AG09319 (cell line): ENCODE results near the gene SLIT3.

Source experiments
- DNase-seq: peaks from one replicate; pipeline ENCODE4 v3.0.0-alpha.2; 2010; ENCODE audit warnings: low read depth; ENCODE audit errors: extremely low read depth
- CTCF ChIP-seq: IDR thresholded peaks from 2 replicates; pipeline ENCODE4 v1.5.1; 2011; ENCODE audit warnings: low read depth, mild to moderate bottlenecking, inconsistent platforms, low read length, moderate library complexity

Gene SLIT3

GRCh38 chr5:168885324-168886120, 415.4 kb downstream of the SLIT3 start:
- DNase-seq, result no peak
- no peak for TF ChIP-seq CTCF

GRCh38 chr5:168883991-168884390, 416.9 kb downstream of the SLIT3 start:
- no peak for DNase-seq

GRCh38 chr5:168883281-168883741, 417.6 kb downstream of the SLIT3 start:
- TF ChIP-seq CTCF, result no peak
- DNase-seq, result no peak

More at GRCh38 chr5:168883991-168884390, 416.9 kb downstream of the SLIT3 start:
- no peak for TF ChIP-seq CTCF

- TF ChIP-seq CTCF, result no peak
- DNase-seq, result no peak
Observed at GRCh38 chr5:168882283-168882682, 418.7 kb downstream of the SLIT3 start.

GRCh38 chr5:168881427-168882149, 419.4 kb downstream of the SLIT3 start:
- no peak for DNase-seq
- TF ChIP-seq CTCF, result no peak

GRCh38 chr5:168879929-168880328, 421.0 kb downstream of the SLIT3 start:
- no peak for DNase-seq
- no peak for TF ChIP-seq CTCF

- no peak for DNase-seq
- TF ChIP-seq CTCF, result no peak
Observed at GRCh38 chr5:168879331-168879730, 421.6 kb downstream of the SLIT3 start.
